ENCODE results near the gene DES.

The DES gene

DNA sequence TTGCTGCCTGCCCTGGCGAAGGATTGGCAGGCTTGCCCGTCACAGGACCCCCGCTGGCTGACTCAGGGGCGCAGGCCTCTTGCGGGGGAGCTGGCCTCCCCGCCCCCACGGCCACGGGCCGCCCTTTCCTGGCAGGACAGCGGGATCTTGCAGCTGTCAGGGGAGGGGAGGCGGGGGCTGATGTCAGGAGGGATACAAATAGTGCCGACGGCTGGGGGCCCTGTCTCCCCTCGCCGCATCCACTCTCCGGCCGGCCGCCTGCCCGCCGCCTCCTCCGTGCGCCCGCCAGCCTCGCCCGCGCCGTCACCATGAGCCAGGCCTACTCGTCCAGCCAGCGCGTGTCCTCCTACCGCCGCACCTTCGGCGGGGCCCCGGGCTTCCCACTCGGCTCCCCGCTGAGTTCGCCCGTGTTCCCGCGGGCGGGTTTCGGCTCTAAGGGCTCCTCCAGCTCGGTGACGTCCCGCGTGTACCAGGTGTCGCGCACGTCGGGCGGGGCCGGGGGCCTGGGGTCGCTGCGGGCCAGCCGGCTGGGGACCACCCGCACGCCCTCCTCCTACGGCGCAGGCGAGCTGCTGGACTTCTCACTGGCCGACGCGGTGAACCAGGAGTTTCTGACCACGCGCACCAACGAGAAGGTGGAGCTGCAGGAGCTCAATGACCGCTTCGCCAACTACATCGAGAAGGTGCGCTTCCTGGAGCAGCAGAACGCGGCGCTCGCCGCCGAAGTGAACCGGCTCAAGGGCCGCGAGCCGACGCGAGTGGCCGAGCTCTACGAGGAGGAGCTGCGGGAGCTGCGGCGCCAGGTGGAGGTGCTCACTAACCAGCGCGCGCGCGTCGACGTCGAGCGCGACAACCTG is at the start of gene DES:
Gene DES (plus strand): TSS at position 223 of the 857 bp plus-strand sequence. CDS start 86 bp downstream, at position 309.
- H3K4me1 ChIP-seq, result peaks cover 0 to 59% (median 27%) of the 10 kb centered on the region in 4 donors
- H3K36me3 ChIP-seq, result peaks cover 0 to 22% (median 20%) of the 10 kb centered on the region in 3 donors
- H3K9me3 ChIP-seq, result no peaks in the 10 kb centered on the region
- TF ChIP-seq, protein P1, sequence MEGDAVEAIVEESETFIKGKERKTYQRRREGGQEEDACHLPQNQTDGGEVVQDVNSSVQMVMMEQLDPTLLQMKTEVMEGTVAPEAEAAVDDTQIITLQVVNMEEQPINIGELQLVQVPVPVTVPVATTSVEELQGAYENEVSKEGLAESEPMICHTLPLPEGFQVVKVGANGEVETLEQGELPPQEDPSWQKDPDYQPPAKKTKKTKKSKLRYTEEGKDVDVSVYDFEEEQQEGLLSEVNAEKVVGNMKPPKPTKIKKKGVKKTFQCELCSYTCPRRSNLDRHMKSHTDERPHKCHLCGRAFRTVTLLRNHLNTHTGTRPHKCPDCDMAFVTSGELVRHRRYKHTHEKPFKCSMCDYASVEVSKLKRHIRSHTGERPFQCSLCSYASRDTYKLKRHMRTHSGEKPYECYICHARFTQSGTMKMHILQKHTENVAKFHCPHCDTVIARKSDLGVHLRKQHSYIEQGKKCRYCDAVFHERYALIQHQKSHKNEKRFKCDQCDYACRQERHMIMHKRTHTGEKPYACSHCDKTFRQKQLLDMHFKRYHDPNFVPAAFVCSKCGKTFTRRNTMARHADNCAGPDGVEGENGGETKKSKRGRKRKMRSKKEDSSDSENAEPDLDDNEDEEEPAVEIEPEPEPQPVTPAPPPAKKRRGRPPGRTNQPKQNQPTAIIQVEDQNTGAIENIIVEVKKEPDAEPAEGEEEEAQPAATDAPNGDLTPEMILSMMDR (IDR thresholded peaks at IDR 0.05), result no peak
- DNase-seq, result peak in 1 of 2 donors; percentile 84
- H3K27ac ChIP-seq, result peak within 1 kb of the TSS; percentile 87 to 96
- intact Hi-C loops (cut with DNase I; ENCODE audit: low total_unique reads), result no loop called here
- H3K27me3 ChIP-seq, result no peaks in the 10 kb centered on the region
- peak within 1 kb of the TSS; percentile 61 for H3K4me3 ChIP-seq

DNA sequence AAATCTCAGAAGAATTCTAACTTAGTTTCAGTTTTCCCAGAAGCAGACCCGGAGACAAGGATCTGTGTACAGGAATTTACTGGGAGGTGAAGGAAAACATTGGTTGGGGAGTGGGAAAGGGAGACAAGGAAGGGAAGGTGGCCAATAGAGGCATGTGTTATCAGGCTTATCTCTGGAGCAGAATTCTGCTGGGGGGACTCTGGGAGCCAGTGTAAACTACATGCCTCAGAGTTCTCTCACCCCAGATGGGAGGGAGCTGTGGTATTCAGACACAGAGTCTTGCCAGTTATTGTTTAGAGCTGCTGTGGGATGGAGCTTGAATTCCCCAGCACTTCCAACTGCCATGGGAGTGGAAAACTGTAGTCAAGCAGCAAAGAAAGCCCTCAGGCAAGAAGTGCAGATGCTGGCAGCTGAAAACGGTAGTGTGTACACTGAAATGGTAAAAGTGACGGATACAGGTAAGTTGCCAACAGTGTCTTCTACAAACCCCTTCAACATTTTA is 49.4 kb upstream of the DES start:
- Histone ChIP-seq H3K9me3 (no peaks in the 10 kb centered on the region), H3K4me1 (peaks cover 0 to 15% (median 2%) of the 10 kb centered on the region in 4 donors), H3K4me3 (peak overlapping the region; percentile 14 to 17), H3K27me3 (no peaks in the 10 kb centered on the region), H3K36me3 (peaks cover 4 to 11% (median 9%) of the 10 kb centered on the region in 3 donors), H3K27ac (peak overlapping the region; percentile 47 to 51)
- TF ChIP-seq, protein P1 (IDR thresholded peaks at IDR 0.05), result no peak
- no peak for DNase-seq
- intact Hi-C loops (cut with DNase I; ENCODE audit: low total_unique reads), result no loop called here

DNA sequence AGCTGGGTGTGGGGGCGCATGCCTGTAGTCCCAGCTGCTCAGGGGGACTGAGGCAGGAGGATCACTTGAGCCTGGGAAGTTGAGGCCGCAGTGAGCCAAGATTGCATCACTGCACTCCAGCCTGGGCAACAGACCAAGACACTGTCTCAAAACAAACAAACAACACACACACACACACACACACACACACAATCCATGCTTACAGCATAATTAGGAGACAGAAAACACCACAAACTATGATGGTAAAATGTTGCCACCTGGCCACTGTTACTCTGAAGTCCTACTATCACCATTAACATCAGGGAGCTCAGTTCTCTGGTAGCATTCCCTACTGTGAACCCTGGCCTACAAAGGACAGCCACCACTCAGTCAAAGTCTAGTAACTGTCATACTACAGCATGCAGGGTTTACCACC is 48.7 kb upstream of the DES start:
- no peaks in the 10 kb centered on the region for H3K27me3 ChIP-seq
- intact Hi-C loops (cut with DNase I; ENCODE audit: low total_unique reads), result no loop called here
- H3K4me1 ChIP-seq, result peaks cover 0 to 15% (median 2%) of the 10 kb centered on the region in 4 donors
- peak; percentile 58 to 78 for DNase-seq
- H3K27ac ChIP-seq, result peak overlapping the region; percentile 47 to 51
- H3K9me3 ChIP-seq, result no peaks in the 10 kb centered on the region
- H3K36me3 ChIP-seq, result peaks cover 11 to 18% (median 16%) of the 10 kb centered on the region in 3 donors
- no peak overlapping the region for H3K4me3 ChIP-seq
- TF ChIP-seq, protein P1 (IDR thresholded peaks at IDR 0.05), result no peak

DNA sequence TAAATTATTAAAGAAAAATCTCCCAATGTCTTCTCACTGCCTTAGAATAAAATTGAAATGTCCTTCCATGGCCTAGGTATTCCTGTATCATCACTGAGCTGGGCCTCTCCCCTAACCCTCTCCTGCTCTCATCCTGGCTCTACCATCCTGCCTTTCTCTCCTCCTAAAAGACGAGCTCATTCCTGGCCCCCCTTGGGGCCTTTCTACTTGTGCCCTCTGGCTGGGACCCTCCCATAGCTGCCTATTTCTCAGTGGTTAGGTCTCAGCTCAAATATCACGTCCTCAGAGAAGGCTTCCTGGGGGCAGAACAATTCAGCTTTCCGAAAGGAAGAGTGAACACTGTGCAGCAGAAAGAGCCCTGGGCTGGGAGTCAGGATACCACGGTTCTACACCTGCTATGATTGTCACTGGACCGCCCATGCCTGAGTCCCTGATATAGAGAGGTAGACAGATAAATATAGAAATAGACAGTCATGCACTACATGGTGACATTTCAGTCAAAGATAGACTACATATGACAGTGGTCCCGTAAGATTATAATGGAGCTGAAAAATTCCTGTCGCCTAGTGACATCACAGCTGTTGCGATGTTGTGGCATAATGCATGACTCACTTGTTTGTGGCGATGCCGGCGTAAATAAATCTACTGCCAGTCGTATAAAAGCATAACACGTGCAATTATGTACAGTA is 39.9 kb upstream of the DES start:
- Histone ChIP-seq H3K27ac (no peak overlapping the region), H3K36me3 (peaks cover 45 to 86% (median 60%) of the 10 kb centered on the region in 3 donors), H3K4me3 (no peak overlapping the region), H3K9me3 (no peaks in the 10 kb centered on the region), H3K4me1 (no peaks in the 10 kb centered on the region), H3K27me3 (no peaks in the 10 kb centered on the region)
- no peak for DNase-seq
- intact Hi-C loops (cut with DNase I; ENCODE audit: low total_unique reads), result no loop called here
- TF ChIP-seq, protein P1 (IDR thresholded peaks at IDR 0.05), result no peak

DNA sequence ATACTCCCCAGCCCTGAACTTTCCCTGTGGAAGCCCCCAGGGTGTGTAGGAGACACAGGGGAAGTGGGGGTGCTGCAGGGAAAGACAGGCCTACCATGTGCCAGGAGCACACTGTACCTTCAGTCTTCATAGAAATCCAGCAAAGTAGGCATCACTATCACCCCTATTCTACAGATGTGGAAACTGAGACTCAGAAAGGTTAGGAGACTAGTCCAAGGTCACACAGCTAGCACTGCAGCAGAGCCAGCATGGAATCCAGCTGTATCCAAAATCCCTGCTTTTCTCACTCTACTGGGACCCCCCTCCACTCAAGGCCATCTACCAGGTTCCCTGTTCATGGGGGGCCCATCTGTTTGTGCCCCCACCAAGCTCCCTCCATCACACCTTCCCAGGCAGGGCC is 37.3 kb upstream of the DES start:
- intact Hi-C loops (cut with DNase I; ENCODE audit: low total_unique reads), result loop anchor here (10.0 kb wide), 1 partner anchor 206 kb away; the partner anchor contains the start of genes CNPPD1, RETREG2 and SLC23A3
- Histone ChIP-seq H3K27ac (no peak overlapping the region), H3K27me3 (no peaks in the 10 kb centered on the region), H3K4me3 (no peak overlapping the region), H3K4me1 (peaks cover 0 to 1% (median under 1%) of the 10 kb centered on the region in 4 donors), H3K36me3 (peaks cover 49 to 93% (median 65%) of the 10 kb centered on the region in 3 donors), H3K9me3 (no peaks in the 10 kb centered on the region)
- TF ChIP-seq, protein P1 (IDR thresholded peaks at IDR 0.05), result no peak
- no peak for DNase-seq
